ENCODE results near the gene RELB. TPM values are rescaled to one million over a fixed set of nuclear protein-coding genes. Genes with fewer than 3 reads are reported as not detected.

The RELB gene
- polyA plus RNA-seq, 1 donor from 2014 or later = 1.1 TPM

DNA sequence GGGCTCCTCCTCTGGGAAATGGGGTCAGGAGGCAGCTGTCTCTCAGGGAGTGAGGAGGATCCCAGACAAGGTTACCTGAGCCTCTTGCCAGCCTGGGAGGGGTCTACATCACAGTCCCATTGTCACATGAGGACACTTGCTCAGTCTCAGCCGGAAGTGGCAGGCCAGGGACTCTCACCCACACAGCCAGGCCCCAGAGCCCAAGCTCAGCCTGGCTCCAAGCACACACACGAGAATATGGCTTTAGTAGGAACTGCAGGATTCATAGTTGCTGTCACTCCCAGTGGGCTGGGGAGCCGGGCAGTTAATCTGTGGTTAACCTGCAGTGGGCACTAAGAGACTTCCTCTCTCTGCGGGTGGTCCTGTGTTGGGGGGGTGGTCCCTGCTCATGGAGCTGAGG lies 15.8 kb upstream of the RELB start:
- no peak overlapping the region for H3K4me2 ChIP-seq (ENCODE audit: low read length)
- no peak overlapping the region for H2AFZ ChIP-seq (ENCODE audit: low read depth, low read length)
- no peaks in the 10 kb centered on the region for H3K27me3 ChIP-seq (ENCODE audit: insufficient read depth, low read depth, low read length)
- no peaks in the 10 kb centered on the region for H3K9me3 ChIP-seq (ENCODE audit: low read length)
- H3K27ac ChIP-seq (ENCODE audit: low read length) = no peak overlapping the region
- no peak overlapping the region for H3K9ac ChIP-seq (ENCODE audit: low read length)
- TF ChIP-seq MXI1 (conservative IDR thresholded peaks at IDR 0.05; ENCODE audit: poor library complexity, severe bottlenecking) (no peak), SMC3 (conservative IDR thresholded peaks at IDR 0.05; ENCODE audit: poor library complexity) (no peak)
- no peaks in the 10 kb centered on the region for H3K79me2 ChIP-seq (replicated peaks; ENCODE audit: insufficient read depth, low read length)
- H4K20me1 ChIP-seq (ENCODE audit: insufficient read depth) = no peaks in the 10 kb centered on the region
- H3K9me2 ChIP-seq (ENCODE audit: insufficient read depth, low read length) = no peaks in the 10 kb centered on the region
- H3K36me3 ChIP-seq (ENCODE audit: insufficient read depth, low read length) = no peaks in the 10 kb centered on the region
- H3F3A ChIP-seq (ENCODE audit: insufficient read depth, low read length, poor library complexity, severe bottlenecking) = no peaks in the 10 kb centered on the region
- H3K4me3 ChIP-seq (ENCODE audit: low read length) = no peak overlapping the region

DNA sequence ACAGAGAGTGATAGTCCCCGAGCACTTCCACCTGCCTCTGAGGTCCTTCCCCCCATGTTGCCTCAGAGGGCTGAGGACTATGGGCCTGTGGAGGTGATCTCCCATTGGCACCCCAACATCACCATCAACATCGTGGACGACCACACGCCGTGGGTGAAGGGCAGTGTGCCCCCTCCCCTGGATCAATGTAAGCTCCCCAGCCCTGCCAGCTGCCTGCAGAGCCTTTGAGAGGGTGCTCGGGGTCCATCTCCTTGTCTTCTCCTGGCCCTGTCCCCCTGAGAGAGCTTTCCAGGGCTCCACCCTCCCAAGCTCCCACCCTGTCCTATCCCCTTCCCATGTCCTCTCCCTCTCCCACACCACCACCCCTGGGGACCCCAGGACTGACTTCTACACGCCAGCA lies 14.9 kb upstream of the RELB start:
- Histone ChIP-seq H4K20me1 (ENCODE audit: insufficient read depth) (no peaks in the 10 kb centered on the region), H3K79me2 (replicated peaks; ENCODE audit: insufficient read depth, low read length) (no peaks in the 10 kb centered on the region), H3F3A (ENCODE audit: insufficient read depth, low read length, poor library complexity, severe bottlenecking) (no peaks in the 10 kb centered on the region), H3K9ac (ENCODE audit: low read length) (no peak overlapping the region), H3K9me2 (ENCODE audit: insufficient read depth, low read length) (no peaks in the 10 kb centered on the region), H3K4me3 (ENCODE audit: low read length) (no peak overlapping the region), H3K4me2 (ENCODE audit: low read length) (no peak overlapping the region), H2AFZ (ENCODE audit: low read depth, low read length) (no peak overlapping the region), H3K27ac (ENCODE audit: low read length) (no peak overlapping the region), H3K9me3 (ENCODE audit: low read length) (no peaks in the 10 kb centered on the region), H3K27me3 (ENCODE audit: insufficient read depth, low read depth, low read length) (no peaks in the 10 kb centered on the region), H3K36me3 (ENCODE audit: insufficient read depth, low read length) (no peaks in the 10 kb centered on the region)
- TF ChIP-seq RAD21 (conservative IDR thresholded peaks at IDR 0.05) (no peak), SMC3 (conservative IDR thresholded peaks at IDR 0.05; ENCODE audit: poor library complexity) (no peak), POLR2AphosphoS5 (IDR thresholded peaks at IDR 0.05) (no peak)
- TF ChIP-seq, protein P1, sequence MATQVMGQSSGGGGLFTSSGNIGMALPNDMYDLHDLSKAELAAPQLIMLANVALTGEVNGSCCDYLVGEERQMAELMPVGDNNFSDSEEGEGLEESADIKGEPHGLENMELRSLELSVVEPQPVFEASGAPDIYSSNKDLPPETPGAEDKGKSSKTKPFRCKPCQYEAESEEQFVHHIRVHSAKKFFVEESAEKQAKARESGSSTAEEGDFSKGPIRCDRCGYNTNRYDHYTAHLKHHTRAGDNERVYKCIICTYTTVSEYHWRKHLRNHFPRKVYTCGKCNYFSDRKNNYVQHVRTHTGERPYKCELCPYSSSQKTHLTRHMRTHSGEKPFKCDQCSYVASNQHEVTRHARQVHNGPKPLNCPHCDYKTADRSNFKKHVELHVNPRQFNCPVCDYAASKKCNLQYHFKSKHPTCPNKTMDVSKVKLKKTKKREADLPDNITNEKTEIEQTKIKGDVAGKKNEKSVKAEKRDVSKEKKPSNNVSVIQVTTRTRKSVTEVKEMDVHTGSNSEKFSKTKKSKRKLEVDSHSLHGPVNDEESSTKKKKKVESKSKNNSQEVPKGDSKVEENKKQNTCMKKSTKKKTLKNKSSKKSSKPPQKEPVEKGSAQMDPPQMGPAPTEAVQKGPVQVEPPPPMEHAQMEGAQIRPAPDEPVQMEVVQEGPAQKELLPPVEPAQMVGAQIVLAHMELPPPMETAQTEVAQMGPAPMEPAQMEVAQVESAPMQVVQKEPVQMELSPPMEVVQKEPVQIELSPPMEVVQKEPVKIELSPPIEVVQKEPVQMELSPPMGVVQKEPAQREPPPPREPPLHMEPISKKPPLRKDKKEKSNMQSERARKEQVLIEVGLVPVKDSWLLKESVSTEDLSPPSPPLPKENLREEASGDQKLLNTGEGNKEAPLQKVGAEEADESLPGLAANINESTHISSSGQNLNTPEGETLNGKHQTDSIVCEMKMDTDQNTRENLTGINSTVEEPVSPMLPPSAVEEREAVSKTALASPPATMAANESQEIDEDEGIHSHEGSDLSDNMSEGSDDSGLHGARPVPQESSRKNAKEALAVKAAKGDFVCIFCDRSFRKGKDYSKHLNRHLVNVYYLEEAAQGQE (IDR thresholded peaks at IDR 0.05; ENCODE audit: borderline replicate concordance) = no peak

DNA sequence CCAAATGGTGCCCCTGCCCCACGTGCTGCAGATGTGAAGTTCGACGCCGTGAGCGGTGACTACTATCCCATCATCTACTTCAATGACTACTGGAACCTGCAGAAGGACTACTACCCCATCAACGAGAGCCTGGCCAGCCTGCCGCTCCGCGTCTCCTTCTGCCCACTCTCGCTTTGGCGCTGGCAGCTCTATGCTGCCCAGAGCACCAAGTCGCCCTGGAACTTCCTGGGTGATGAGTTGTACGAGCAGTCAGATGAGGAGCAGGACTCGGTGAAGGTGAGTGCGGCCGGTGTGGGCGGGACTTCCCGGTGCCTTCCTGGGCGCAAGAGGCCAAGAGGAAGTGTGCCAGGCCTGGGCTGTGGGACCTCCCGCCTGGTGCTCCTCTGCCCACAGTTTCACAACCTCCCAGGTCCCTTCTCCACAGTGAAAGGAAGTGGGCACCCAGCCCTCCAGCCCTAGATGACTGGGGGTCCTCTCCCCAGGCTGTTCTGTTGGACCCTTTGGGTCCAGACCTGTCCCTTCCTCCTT lies 14.1 kb upstream of the RELB start:
- Histone ChIP-seq H3K4me3 (ENCODE audit: low read length) (no peak overlapping the region), H3K9ac (ENCODE audit: low read length) (no peak overlapping the region), H4K20me1 (ENCODE audit: insufficient read depth) (no peaks in the 10 kb centered on the region), H3K79me2 (replicated peaks; ENCODE audit: insufficient read depth, low read length) (no peaks in the 10 kb centered on the region), H3K27ac (ENCODE audit: low read length) (no peak overlapping the region), H3K4me2 (ENCODE audit: low read length) (no peak overlapping the region), H3K27me3 (ENCODE audit: insufficient read depth, low read depth, low read length) (no peaks in the 10 kb centered on the region), H3K36me3 (ENCODE audit: insufficient read depth, low read length) (no peaks in the 10 kb centered on the region), H3K9me2 (ENCODE audit: insufficient read depth, low read length) (no peaks in the 10 kb centered on the region), H3K9me3 (ENCODE audit: low read length) (no peaks in the 10 kb centered on the region), H3F3A (ENCODE audit: insufficient read depth, low read length, poor library complexity, severe bottlenecking) (no peaks in the 10 kb centered on the region), H2AFZ (ENCODE audit: low read depth, low read length) (no peak overlapping the region)
- no peak for TF ChIP-seq RAD21 (conservative IDR thresholded peaks at IDR 0.05)
- no peak for TF ChIP-seq MXI1 (conservative IDR thresholded peaks at IDR 0.05; ENCODE audit: poor library complexity, severe bottlenecking)
- TF ChIP-seq TAF1 (IDR thresholded peaks at IDR 0.05; ENCODE audit: low read depth) = no peak
- no peak for TF ChIP-seq EZH2 (IDR thresholded peaks at IDR 0.05; ENCODE audit: borderline replicate concordance, insufficient read depth, low read length, poor library complexity, severe bottlenecking)
- no peak for TF ChIP-seq EP300 (conservative IDR thresholded peaks at IDR 0.05; ENCODE audit: poor library complexity, severe bottlenecking)
- no peak for TF ChIP-seq POLR2AphosphoS5 (IDR thresholded peaks at IDR 0.05)
- TF ChIP-seq, protein P2, sequence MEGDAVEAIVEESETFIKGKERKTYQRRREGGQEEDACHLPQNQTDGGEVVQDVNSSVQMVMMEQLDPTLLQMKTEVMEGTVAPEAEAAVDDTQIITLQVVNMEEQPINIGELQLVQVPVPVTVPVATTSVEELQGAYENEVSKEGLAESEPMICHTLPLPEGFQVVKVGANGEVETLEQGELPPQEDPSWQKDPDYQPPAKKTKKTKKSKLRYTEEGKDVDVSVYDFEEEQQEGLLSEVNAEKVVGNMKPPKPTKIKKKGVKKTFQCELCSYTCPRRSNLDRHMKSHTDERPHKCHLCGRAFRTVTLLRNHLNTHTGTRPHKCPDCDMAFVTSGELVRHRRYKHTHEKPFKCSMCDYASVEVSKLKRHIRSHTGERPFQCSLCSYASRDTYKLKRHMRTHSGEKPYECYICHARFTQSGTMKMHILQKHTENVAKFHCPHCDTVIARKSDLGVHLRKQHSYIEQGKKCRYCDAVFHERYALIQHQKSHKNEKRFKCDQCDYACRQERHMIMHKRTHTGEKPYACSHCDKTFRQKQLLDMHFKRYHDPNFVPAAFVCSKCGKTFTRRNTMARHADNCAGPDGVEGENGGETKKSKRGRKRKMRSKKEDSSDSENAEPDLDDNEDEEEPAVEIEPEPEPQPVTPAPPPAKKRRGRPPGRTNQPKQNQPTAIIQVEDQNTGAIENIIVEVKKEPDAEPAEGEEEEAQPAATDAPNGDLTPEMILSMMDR (IDR thresholded peaks at IDR 0.05; ENCODE audit: poor library complexity, severe bottlenecking) = no peak
- TF ChIP-seq, protein P1 (IDR thresholded peaks at IDR 0.05; ENCODE audit: borderline replicate concordance) = no peak
- no peak for TF ChIP-seq SMC3 (conservative IDR thresholded peaks at IDR 0.05; ENCODE audit: poor library complexity)

Measured in neural cell (in vitro differentiated cells).